Activated naive CD4-positive, alpha-beta T cell treated with Interleukin-2 at 50 U/mL for 16 hours (primary cell): Measurements from ENCODE around the gene WDFY1.
A peak's percentile ranks its signal among the peaks of the same experiment; 100 is the strongest.

Experiments used
- DNase-seq: peaks from one replicate; pipeline ENCODE4 v3.0.0-alpha.2; 2020

WDFY1 gene

DNA sequence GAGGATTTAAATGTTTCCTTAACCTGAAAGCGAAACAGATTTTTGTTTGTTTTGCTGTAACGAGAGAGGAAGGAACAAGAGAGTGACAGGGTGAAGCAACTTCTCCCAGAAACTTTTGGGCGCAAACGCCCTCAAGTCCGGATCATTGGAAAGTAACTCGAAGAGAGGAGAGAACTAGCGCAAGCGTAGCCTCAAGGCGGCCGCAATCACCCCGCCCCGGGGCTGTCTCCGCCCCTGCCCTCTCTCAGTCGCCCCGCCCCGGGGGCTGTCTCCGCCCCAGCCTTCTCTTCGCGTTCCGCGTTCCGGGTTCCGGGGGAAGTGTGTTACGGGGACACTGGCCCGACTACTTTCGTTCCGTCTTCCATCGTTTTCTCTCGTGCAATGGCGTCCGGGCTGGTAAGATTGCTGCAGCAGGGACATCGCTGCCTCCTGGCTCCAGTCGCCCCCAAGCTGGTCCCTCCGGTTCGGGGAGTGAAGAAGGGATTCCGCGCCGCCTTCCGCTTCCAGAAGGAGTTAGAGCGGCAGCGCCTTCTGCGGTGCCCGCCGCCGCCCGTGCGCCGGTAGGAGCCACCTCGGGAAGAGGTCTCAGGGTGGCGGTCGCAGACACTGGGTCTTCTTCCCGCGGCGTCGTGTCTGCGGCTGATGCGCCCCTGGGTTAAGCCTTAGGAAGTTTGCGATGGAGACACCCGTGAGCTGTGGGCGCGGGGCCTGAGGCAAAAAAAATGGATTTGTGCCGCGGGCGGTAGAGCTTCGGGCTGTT is 12.1 kb upstream of the WDFY1 start, which contains the start of gene MRPL44:
TSS of gene MRPL44 (plus strand) at position 372 of the 760 bp plus-strand sequence. CDS start at position 382, 10 bp downstream.
- peak; percentile 98 for DNase-seq

GRCh38 chr2:223956300-223956699 is 11.2 kb upstream of the WDFY1 start:
- DNase-seq = no peak

- no peak for DNase-seq
Measured at GRCh38 chr2:223954401-223954800, 9.3 kb upstream of the WDFY1 start.

GRCh38 chr2:223952280-223952968 is 7.3 kb upstream of the WDFY1 start:
- DNase-seq = no peak

GRCh38 chr2:223950448-223951347 is 5.6 kb upstream of the WDFY1 start:
- no peak for DNase-seq

DNA sequence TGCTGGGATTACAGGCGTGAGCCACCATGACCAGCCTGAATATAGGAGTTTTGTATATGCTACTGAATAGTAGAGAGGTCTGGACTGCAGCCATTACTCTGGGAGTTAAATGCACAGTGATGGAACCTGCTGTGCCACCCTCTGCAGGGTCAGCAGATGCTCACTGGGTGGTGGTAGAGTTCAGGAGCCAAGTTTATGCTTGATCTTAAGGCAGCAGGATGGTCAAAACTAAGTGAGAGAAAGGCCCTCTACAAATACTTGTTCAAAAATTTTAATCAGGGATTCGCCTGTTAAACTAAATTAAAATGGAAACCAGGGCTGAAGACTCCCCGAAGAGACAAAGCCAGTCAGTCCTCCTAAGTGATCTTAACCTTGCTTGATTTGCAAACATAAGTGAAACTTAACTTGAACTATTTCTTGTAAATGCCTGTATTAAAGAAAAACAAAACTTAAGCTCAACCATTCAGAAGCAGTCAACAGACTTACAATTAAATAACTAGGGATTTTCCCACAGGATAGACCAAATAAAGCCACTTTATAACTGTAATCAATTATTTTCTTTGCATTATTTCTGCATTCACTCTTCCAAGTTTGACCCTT is 4.2 kb upstream of the WDFY1 start:
- no peak for DNase-seq

DNA sequence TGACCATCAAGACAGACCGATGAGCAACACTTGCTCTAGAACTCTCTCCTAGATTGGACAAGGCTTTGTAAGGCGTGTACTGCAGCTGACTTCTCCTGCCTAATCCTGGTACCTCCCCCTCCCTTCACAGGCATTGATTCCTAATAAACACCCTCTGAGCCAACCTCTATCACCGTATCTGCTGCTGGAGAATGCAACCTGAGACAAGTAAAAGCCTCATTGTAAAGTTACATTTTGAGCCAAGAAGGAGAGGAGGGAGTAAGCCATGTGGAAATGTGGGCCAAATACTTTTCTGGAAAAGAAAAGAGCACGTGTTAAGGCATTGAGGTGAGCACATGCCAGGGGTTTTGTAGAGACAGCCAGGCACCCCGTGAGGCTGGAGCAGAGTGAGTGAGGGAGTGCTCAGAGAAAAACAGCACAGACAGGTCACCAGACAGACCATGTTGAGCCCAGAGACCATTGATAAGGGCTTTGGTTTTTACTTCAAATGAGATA is 2.6 kb upstream of the WDFY1 start:
- DNase-seq = no peak

GRCh38 chr2:223945755-223946154 is 620 bp upstream of the WDFY1 start:
- no peak for DNase-seq

- DNase-seq = peak; percentile 34
Measured at GRCh38 chr2:223944166-223944702, 901 bp downstream of the WDFY1 start.

- no peak for DNase-seq
Measured at GRCh38 chr2:223943561-223944008, 1.6 kb downstream of the WDFY1 start.

- no peak for DNase-seq
Measured at GRCh38 chr2:223943135-223943534, 2.0 kb downstream of the WDFY1 start.

DNA sequence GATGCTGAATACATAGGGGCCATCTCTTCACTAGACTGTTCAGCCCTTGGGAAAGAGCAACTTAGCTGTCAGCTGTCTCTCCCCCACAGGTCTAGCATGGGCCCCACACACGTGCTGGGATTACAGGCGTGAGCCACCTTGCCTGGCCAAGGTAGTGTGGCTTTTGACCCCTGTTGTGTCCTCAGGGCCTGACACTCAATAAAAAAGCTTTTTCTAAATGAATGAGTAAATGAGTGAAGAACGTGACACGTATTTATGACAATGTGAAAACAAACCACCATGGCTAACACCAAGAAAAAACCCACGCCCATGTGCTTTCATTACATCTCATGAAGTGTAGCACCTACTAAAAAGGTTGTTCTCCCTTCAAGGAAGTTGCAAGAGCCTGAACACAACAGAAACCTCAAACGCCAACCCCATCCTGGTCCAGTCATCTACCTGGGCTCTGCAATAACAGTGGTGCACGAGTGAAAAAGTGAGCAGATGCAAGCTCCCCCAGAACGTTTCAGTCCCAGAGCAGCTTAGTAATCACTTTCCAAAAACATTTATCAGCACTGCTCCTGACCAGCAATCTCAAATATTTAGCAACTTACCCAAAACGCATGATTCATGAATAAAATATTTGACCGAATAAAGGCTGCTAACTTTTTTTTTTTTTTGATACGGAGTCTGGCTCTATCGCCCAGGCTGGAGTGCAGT is 3.4 kb downstream of the WDFY1 start:
- peak; percentile 82 for DNase-seq

GRCh38 chr2:223939438-223939837 is 5.7 kb downstream of the WDFY1 start:
- DNase-seq = peak; percentile 24

DNA sequence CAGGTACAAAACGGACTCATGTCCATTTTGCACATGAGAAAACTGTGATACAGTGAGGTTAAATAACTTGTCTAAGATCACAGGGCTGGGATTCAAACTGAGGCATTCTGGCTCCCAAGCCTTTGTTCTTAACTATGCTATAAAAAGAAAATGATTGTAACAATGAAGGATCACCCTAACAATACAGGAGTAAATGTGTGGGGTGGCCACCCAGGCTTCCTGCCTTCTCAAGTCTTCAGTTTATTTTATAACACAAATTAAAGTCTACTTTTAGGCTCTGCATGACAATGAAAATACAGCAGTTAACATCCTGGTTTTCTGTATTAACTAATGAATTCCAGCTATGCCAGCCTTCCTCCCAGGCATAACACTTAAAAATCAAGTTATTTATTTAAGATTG is 7.6 kb downstream of the WDFY1 start:
- no peak for DNase-seq

GRCh38 chr2:223936862-223937326 is 8.2 kb downstream of the WDFY1 start:
- DNase-seq = no peak

GRCh38 chr2:223935459-223936125 is 9.5 kb downstream of the WDFY1 start:
- no peak for DNase-seq

- no peak for DNase-seq
Measured at GRCh38 chr2:223934870-223935269, 10.3 kb downstream of the WDFY1 start.

DNA sequence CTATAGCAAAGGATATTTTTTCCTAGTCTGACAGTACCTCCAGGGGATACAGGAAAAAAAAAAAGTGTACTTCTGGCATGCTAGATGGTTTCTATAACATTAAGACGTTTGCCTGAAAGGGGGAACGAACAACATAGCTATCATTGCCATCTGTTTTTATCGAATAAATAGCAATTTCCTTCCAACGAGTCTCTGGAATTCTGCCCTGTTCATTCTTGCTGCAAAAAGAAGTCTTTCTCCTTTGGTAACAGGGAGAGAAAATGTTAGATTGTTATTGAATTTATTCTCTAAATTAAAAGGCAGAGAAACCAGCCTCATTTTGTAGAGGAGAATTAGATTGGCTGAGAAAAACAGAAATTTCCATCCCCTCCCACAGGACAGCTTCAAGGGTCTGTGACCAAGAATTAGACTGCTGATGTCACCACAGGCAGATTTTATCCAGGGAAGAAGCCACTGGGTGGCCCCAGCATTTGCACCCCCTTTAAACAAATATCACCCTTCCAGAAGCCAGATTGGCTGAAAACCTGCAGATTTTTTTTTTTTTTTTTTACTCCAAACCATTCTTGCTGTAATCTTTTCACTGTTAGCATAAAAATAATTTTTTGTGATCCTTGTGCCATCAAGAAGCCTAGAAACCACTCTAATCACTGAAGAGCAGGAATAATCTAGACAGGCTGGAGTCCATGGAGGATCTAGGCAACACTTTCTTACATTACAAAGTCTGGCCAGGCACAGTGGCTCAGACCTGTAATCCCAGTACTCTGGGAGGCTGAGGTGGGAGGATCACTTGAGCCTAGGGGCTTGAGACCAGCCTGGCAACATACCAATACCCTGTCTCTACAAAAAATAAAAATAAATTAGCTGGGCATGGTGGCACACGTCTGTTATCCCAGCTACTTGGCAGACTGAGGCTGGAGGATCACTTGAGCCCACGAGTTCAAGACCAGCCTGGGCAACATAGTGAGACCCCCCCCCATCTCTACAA is 12.0 kb downstream of the WDFY1 start:
- no peak for DNase-seq

DNA sequence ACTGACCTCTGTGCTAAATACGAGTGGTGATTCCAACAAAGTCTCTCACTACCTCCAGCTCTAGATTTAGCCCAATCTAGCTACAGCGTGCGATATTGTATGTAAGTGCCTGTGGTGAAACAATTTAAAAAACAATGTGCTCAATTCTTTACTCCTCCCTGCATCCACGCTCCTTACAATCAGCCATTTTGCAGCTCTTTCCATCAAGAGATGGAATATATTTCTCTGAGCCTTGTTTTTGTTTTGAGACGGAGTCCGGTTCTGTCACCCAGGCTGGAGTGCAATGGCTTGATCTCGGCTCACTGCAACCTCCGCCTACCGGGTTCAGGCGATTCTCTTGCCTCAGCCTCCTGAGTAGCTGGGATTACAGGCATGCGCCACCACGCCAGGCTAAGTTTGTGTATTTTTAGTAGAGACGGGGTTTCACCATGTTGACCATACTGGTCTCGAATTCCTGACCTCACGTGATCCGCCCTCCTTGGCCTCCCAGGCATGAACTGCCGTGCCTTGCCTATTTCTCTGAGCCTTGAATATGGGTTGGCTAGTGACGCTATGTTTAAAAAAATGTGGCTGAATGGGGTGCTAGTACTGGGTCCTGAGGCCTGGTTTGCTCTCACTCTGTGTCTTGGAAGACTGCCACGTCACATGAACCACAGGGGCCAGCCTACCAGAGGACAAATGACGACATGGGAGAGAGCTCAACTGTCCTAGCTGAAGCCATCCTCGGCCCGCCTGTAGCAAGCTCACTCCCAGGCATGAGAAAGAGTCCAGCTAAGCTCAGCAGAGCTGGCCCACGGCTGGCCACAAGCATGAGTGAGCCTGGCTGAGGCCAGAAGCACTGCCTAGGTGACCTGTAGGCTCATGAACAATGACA is 14.8 kb downstream of the WDFY1 start:
- no peak for DNase-seq
